Tongue (tissue), 2 donors: Measurements from ENCODE around the gene MMS22L. TPM values are rescaled to one million over a fixed set of nuclear protein-coding genes. Genes with fewer than 3 reads are reported as not detected.
"Not testable (repeated sequence)": the region's sequence is repeated elsewhere in the genome, so short reads cannot be mapped to it uniquely, and the experiment has no call there.

Experiments used
- DNase-seq: peaks from one replicate; pipeline ENCODE4 v3.0.0-alpha.2; 2015
- total RNA-seq: library from RNA; depleted of rRNA; stranded (reverse); fragments of >200 nt; gene quantifications from one replicate; pipeline ENCODE4 v1.2.3, GENCODE V29; 2014

MMS22L gene
- total RNA-seq, 1 donor from 2014 or later = 14.3 TPM

GRCh38 chr6:97222903-97223302 lies 60.1 kb downstream of the MMS22L start:
- DNase-seq = no peak

- no peak for DNase-seq
Measured at GRCh38 chr6:97218912-97219311, 64.1 kb downstream of the MMS22L start.

DNA sequence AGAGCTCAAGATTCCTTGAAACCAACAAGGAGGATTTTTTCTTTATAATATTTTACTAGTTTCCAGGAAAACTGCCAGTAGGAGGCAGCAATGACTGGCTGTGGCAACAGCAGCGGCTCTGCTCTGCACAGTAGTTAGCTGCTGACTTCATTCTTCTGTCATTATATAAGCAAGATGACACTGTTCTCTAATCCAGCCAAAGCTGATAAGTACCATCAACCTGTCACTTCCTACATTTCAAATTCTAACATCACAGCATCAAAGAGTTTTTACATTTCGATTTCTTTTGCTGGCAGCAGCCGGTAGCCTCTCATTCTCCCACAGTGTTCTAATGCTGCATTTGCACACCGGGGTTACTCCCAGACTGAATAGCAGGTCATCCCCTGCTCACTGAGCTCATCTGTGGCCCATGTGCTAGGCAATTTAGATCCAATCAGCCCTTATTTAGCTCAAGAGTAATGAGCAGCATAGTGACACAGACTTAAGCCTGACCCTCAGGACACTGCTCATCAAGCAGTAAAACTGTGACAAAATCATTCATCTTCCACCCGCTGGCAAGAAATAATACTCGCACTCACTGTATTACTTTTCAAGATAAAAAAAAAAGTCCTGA lies 67.8 kb downstream of the MMS22L start:
- peak; percentile 41 for DNase-seq

DNA sequence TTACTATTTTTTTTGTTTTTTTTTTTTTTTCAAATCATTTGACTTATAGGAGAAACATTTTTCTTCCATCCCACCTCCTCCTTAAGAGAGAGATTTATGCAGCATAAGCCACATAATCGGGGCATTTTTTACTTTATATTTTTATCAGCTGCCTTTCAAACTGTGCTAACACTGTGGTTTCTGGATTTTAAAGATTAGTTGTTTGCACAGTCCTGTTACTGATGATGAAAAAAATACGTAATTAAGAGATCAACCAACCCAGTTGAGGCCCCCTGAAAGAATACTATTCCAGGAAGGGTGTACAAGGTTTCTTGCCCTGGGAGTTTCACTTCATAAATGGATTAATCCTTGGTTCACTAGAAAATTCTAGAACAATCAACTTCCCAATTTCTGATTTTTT lies 68.3 kb downstream of the MMS22L start:
- DNase-seq = no peak

- no peak for DNase-seq
Measured at GRCh38 chr6:97207383-97207782, 75.6 kb downstream of the MMS22L start.

DNA sequence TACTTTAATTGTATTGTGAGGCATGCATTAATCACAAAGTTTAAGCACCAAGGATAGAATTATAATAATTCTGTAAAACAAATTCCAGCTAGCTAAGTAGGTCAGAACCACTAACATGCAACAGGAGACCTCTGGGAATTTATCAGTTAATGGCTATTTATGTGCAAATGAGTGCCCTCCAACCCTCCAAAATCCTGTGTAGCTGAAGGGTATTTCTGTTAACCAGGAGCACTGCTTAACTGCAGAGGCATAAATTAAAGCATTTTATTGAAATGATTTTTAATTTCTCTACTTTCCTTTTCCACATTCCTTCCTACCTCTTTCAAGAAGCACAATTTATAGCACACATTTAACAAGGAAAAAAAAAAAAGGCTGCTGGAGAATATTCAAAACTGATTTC lies 77.0 kb downstream of the MMS22L start:
- no peak for DNase-seq

DNA sequence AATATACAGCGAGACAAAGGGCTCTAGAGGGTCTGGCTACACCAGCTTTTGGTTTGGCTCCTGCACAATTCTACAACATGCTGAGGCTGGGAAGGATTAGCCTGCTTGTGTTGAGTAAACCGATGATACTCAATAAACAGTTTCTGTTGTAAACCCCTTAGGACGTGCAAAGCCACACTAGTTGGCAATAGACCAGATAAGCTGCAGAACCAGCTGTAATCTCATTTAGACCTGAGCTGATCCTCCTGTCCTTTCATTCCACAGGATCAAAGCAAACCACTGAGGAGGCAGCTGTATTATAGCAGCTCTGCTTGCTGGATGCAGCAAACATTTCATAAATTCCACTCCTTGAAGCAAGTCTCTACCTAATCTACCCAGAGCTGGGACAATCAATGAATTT lies 79.7 kb downstream of the MMS22L start:
- DNase-seq = peak; percentile 28

DNA sequence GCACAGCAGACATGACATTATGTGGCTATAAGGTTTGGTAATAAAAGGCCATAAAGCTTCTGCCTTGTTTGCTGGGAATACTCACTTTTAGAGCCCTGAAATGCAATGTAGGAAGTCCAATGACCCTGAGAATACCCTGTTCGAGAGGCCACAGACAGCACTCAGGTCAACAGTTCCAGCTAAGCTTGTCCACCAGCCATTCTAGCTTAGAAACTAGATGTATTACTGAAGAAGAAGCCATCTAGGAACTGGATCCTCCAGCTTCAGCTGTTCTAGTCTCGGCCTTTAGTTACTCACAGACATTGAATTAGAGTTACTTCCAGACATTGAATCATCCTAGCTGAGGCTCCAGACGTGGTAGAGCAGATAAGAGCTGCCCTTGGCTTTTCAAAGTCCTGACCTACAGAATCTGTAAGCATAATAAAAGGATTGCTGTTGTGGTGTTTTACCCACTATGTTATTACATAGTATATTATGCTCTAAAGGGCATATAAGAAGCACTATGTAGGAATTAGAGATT lies 84.9 kb downstream of the MMS22L start:
- DNase-seq = no peak

DNA sequence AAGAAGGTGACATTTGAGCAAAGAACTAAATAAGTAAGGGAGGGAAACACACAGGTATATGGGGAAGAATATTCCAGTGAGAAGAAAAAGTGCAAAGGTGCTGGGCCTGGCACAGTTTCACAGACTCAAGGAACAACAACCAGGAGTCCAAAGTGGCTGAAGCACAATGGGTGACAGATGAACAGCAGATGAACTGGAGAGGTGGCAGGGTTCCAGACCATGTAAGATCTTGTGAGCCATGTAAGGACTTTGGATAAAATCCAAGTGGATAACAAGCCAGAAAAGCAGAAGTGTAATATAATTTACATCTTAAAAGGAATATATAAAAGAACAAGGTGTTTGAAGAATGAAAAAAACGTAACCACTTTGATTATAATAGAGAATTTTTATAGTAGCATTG lies 87.9 kb downstream of the MMS22L start:
- peak; percentile 29 for DNase-seq

- DNase-seq = no peak
Measured at GRCh38 chr6:97189767-97190166, 93.2 kb downstream of the MMS22L start.

DNA sequence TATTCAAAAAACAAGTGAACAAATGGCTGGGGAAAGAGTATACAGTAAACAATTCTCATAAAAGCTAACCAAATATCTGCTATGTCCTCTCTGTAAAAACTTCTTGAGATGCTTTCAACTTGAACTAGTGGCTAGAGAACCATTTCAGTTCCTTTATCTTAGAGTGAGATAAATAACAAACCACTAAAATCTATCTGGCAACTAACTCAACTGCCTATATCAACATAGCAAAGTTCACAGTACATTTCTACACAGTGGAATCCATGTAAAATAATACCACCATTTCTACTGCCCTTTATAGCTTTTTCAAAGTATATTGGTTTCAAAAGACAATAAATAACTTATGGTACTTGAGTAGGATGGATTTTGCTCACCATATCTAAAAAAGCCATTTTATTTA lies 95.1 kb downstream of the MMS22L start:
- no peak for DNase-seq

- peak; percentile 81 for DNase-seq
Measured at GRCh38 chr6:97186416-97186999, 96.5 kb downstream of the MMS22L start.

GRCh38 chr6:97177905-97178304 lies 105.1 kb downstream of the MMS22L start:
- no peak for DNase-seq

DNA sequence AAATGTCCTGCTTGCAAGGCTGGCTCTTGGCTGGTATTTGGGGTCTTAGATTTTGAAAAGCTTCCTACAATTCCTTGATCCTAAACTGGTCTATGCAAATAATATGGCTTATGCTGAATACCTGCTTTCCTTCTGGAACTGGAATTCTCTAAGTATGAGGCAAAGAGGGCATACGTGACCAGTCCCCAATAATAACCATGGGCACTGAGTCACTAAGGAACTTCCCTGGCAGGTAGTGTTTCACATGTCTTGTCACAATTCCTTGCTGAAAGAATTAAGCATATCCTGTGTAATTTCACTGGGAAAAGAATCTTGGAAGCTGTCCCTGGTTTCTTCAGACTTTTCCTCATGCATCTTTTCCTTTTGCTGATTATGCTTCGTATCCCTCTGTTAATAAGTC lies 106.5 kb downstream of the MMS22L start:
- DNase-seq = no peak

DNA sequence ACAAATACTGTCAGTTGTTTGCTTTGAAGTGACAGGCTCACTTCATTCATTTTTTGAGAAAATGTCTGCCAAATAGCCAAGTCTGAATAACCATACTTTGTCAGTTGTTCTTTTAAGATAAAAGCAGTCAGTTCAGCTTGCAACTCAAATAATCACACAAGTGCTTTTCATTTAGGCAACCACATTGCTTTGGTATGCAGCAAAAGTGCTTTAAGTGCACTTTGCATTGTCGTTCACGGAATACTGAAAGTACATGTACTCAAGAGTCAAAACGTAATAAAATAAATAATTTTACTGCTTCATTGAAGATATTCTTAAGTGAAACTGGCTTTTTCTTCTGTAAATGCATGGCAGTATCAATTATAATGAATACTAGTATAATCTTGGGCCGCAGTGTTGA lies 107.2 kb downstream of the MMS22L start:
- no peak for DNase-seq

- no peak for DNase-seq
Measured at GRCh38 chr6:97174471-97174870, 108.5 kb downstream of the MMS22L start.

DNA sequence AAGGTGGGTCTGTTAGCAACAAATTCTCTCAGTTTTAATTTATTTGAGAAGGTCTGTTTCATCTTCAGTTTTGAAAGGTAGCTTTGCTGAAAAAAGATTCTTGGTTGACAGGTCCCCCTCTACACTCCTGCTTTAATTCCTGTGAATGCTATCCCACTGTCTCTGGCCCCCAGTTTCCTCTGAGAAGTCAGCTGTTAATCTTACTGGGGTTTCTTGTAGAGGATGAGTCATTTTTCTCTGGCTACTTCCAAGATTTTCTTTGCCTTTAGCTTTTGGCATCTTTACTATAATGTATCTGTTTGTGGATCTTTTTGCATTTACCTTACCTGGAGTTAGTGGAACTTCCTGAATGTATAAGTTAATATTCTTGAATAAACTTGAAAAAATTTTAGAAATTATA lies 122.7 kb downstream of the MMS22L start:
- DNase-seq = no peak

DNA sequence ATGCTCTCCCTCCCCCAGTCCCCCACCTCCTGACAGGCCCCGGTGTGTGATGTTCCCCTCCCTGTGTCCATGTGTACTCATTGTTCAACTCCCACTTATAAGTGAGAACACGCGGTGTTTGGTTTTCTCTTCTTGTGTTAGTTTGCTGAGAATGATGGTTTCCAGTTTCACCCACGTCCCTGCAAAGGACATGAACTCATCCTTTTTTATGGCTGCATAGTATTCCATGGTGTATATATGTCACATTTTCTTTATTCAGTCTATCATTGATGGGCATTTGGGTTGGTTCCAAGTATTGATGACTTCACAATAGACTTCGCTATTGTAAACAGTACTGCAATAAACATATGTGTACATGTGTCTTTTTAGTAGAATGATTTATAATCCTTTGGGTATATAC lies 127.6 kb downstream of the MMS22L start:
- DNase-seq = not testable (repeated sequence)

GRCh38 chr6:97154015-97154414 lies 129.0 kb downstream of the MMS22L start:
- DNase-seq = no peak

- no peak for DNase-seq
Measured at GRCh38 chr6:97151601-97152000, 131.4 kb downstream of the MMS22L start.

- no peak for DNase-seq
Measured at GRCh38 chr6:97150932-97151331, 132.1 kb downstream of the MMS22L start.

DNA sequence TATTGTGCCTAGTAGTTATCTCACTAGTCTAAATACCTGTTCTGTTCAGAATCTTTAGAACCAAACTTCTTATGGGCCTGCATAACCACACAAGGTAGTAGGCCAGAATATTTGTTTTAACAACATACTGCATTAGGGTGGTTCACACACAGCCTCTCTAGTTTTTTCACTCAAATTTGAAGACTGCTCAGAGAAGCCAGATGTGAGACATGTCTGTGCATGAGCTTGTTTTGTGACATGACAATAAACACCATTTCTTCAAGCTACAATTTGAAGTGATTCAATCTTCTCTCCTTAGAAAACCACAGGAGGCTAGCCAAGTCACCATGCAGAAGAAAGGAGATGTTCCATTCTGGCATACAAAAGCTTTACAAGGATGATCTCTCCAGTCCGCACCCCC lies 135.6 kb downstream of the MMS22L start:
- no peak for DNase-seq

GRCh38 chr6:97145691-97146090 lies 137.3 kb downstream of the MMS22L start:
- no peak for DNase-seq

- DNase-seq = no peak
Measured at GRCh38 chr6:97141756-97142155, 141.3 kb downstream of the MMS22L start.
